Testis (tissue), 2 donors: ENCODE results near the gene VAX1.

ENCODE experiments used
- POLR2A ChIP-seq: fragments of 450-650 bp; IDR thresholded peaks from one replicate; pipeline ENCODE4 v1.6.1; 2017; ENCODE audit warnings: antibody characterized with exemption, mild to moderate bottlenecking, moderate library complexity
- TF ChIP-seq, protein P1 (sequence below), 3 experiments: fragments of 450-650 bp in 2 of 3; fragments of 200-600 bp in 1 of 3; sonication (generic) in 1 of 3; IDR thresholded peaks; one replicate each; pipeline ENCODE4 v1.5.1; 2016 to 2019; ENCODE audit warnings: antibody characterized with exemption in 3 of 3, mild to moderate bottlenecking in 2 of 3, moderate library complexity in 1 of 3

DNA sequence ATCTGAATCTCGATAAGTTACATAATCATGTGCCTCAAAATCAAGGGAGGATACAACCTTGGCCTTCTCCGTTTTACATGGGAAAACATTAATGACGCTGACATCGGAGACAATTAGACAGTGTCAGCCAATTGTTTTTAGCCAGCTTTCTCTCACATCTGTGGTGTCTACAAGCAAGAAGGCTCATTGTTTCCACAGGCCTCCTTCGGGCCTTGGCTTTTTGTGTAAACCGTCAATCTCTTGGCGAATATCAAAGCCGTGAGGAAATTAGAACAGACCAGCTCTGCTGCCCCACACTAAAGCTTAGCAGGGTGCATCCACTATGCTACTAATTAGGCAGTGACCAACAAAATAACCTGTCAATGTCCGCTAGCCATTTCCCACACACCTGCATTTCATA lies 43.2 kb downstream of the VAX1 start:
- TF ChIP-seq POLR2A = no peak
- TF ChIP-seq, protein P1, sequence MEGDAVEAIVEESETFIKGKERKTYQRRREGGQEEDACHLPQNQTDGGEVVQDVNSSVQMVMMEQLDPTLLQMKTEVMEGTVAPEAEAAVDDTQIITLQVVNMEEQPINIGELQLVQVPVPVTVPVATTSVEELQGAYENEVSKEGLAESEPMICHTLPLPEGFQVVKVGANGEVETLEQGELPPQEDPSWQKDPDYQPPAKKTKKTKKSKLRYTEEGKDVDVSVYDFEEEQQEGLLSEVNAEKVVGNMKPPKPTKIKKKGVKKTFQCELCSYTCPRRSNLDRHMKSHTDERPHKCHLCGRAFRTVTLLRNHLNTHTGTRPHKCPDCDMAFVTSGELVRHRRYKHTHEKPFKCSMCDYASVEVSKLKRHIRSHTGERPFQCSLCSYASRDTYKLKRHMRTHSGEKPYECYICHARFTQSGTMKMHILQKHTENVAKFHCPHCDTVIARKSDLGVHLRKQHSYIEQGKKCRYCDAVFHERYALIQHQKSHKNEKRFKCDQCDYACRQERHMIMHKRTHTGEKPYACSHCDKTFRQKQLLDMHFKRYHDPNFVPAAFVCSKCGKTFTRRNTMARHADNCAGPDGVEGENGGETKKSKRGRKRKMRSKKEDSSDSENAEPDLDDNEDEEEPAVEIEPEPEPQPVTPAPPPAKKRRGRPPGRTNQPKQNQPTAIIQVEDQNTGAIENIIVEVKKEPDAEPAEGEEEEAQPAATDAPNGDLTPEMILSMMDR (IDR thresholded peaks at IDR 0.05) = no peak
